GM23338 (cell line): Measurements from ENCODE around the gene MOV10. TPM values are rescaled to one million over a fixed set of nuclear protein-coding genes. Genes with fewer than 3 reads are reported as not detected.

Experiments
- ATAC-seq: fragments of 200-7000 bp; cut with Tn5 transposase; 3 replicates; pipeline ENCODE4 v1.9.1; 2020
- DNase-seq: peaks from one replicate; pipeline ENCODE4 v3.0.0-alpha.2; 2015; ENCODE audit warnings: low spot score
- H2AFZ ChIP-seq: fragments of 200-600 bp; sonication (generic); 2 replicates; pipeline ENCODE4 v1.8.0; 2016; ENCODE audit warnings: antibody characterized with exemption, mild to moderate bottlenecking, moderate library complexity
- H3F3A ChIP-seq: fragments of 200-600 bp; sonication (generic); replicated peaks from 2 replicates; pipeline ENCODE4 v1.8.0; 2017; ENCODE audit warnings: antibody characterized with exemption, mixed run types, low read depth
- H3K27ac ChIP-seq: fragments of 200-600 bp; sonication (generic); 2 replicates; pipeline ENCODE4 v1.6.1; 2016; ENCODE audit warnings: low read depth
- H3K27me3 ChIP-seq: fragments of 200-600 bp; sonication (generic); 2 replicates; pipeline ENCODE4 v1.8.0; 2016; ENCODE audit warnings: mild to moderate bottlenecking, mixed run types, moderate library complexity; ENCODE audit not compliant: insufficient read depth
- H3K36me3 ChIP-seq: fragments of 200-600 bp; sonication (generic); 2 replicates; pipeline ENCODE4 v1.8.0; 2016; ENCODE audit warnings: mild to moderate bottlenecking; ENCODE audit not compliant: insufficient read depth
- H3K4me1 ChIP-seq: fragments of 200-600 bp; sonication (generic); 2 replicates; pipeline ENCODE4 v1.8.0; 2016; ENCODE audit warnings: mild to moderate bottlenecking, moderate library complexity; ENCODE audit not compliant: insufficient read depth
- H3K4me2 ChIP-seq: fragments of 200-600 bp; sonication (generic); 2 replicates; pipeline ENCODE4 v1.7.1; 2017; ENCODE audit warnings: mixed run types
- H3K4me3 ChIP-seq: fragments of 200-600 bp; sonication (generic); 2 replicates; pipeline ENCODE4 v1.6.1; 2016; ENCODE audit warnings: mixed run types
- H3K79me2 ChIP-seq: fragments of 200-600 bp; sonication (generic); replicated peaks from 2 replicates; pipeline ENCODE4 v1.8.0; 2017; ENCODE audit warnings: mild to moderate bottlenecking; ENCODE audit not compliant: insufficient read depth
- H3K9me2 ChIP-seq: fragments of 200-600 bp; sonication (generic); 2 replicates; pipeline ENCODE4 v1.8.0; 2017; ENCODE audit not compliant: insufficient read depth
- H4K20me1 ChIP-seq: fragments of 200-600 bp; sonication (generic); replicated peaks from 2 replicates; pipeline ENCODE4 v1.8.0; 2017; ENCODE audit warnings: mild to moderate bottlenecking; ENCODE audit not compliant: insufficient read depth
- H3K27ac Mint-ChIP-seq: 2 replicates; pipeline ENCODE4 v1.8.0; 2020; ENCODE audit warnings: inconsistent platforms, mild to moderate bottlenecking, moderate library complexity, mixed read lengths
- H3K27me3 Mint-ChIP-seq: 3 replicates; pipeline ENCODE4 v1.8.0; 2022; ENCODE audit warnings: low read depth, mild to moderate bottlenecking, moderate library complexity, mixed read lengths, inconsistent platforms; ENCODE audit not compliant: insufficient read depth, poor library complexity
- H3K36me3 Mint-ChIP-seq: 3 replicates; pipeline ENCODE4 v1.8.0; 2021; ENCODE audit warnings: low read depth, mild to moderate bottlenecking, inconsistent platforms, moderate library complexity, mixed read lengths
- H3K4me1 Mint-ChIP-seq: 3 replicates; pipeline ENCODE4 v1.8.0; 2020; ENCODE audit warnings: mild to moderate bottlenecking, inconsistent platforms, mixed read lengths
- H3K4me3 Mint-ChIP-seq: 3 replicates; pipeline ENCODE4 v1.8.0; 2021; ENCODE audit warnings: moderate library complexity, mild to moderate bottlenecking, inconsistent platforms, mixed read lengths
- H3K9me3 Mint-ChIP-seq: 3 replicates; pipeline ENCODE4 v1.8.0; 2020; ENCODE audit warnings: moderate library complexity, mild to moderate bottlenecking, inconsistent platforms, mixed read lengths
- CREB1 ChIP-seq: fragments of 250-450 bp; sonication (Bioruptor Pico); IDR thresholded peaks from 2 replicates; pipeline ENCODE4 v1.5.0; 2020; ENCODE audit warnings: low read depth, mild to moderate bottlenecking, moderate library complexity
- CTCF ChIP-seq, 2 experiments: fragments of 200-600 bp in 1 of 2; sonication (generic) in 1 of 2; conservative IDR thresholded peaks; 2 replicates each; pipeline versions ENCODE4 v1.5.1 to v1.6.1; 2016 to 2017; ENCODE audit warnings: antibody characterized with exemption in 2 of 2, low read depth in 2 of 2, mild to moderate bottlenecking in 2 of 2, moderate library complexity in 1 of 2
- ETS1 ChIP-seq: IDR thresholded peaks from 2 replicates; pipeline ENCODE4 v1.6.1; 2016; ENCODE audit warnings: antibody characterized with exemption
- EZH2 ChIP-seq: fragments of 200-600 bp; sonication (generic); IDR thresholded peaks from one replicate; pipeline ENCODE4 v1.8.0; 2017; ENCODE audit warnings: antibody characterized with exemption, mild to moderate bottlenecking, low read depth; ENCODE audit not compliant: unreplicated experiment
- EZH2phosphoT487 ChIP-seq: fragments of 200-600 bp; sonication (generic); IDR thresholded peaks from one replicate; pipeline ENCODE4 v1.8.1; 2018; ENCODE audit warnings: antibody characterized with exemption; ENCODE audit not compliant: unreplicated experiment
- JUNB ChIP-seq: IDR thresholded peaks from one replicate; pipeline ENCODE4 v1.6.1; 2016; ENCODE audit warnings: antibody characterized with exemption; ENCODE audit not compliant: unreplicated experiment
- NANOG ChIP-seq: IDR thresholded peaks from 2 replicates; pipeline ENCODE4 v1.6.1; 2016; ENCODE audit warnings: antibody characterized with exemption, borderline replicate concordance
- POLR2AphosphoS5 ChIP-seq: IDR thresholded peaks from 2 replicates; pipeline ENCODE4 v1.6.1; 2016; ENCODE audit warnings: antibody characterized with exemption, low read depth
- STAT1 ChIP-seq: IDR thresholded peaks from one replicate; pipeline ENCODE4 v1.6.1; 2016; ENCODE audit warnings: antibody characterized with exemption; ENCODE audit not compliant: unreplicated experiment
- ZNF114 ChIP-seq: fragments of 250-450 bp; sonication (Bioruptor Pico); IDR thresholded peaks from 2 replicates; pipeline ENCODE4 v1.5.0; 2020; ENCODE audit warnings: mild to moderate bottlenecking, moderate library complexity
- ZNF331 ChIP-seq: fragments of 250-450 bp; sonication (Bioruptor Pico); IDR thresholded peaks from 2 replicates; pipeline ENCODE4 v1.5.0; 2020; ENCODE audit warnings: low read depth, mild to moderate bottlenecking, moderate library complexity
- ZNF462 ChIP-seq: fragments of 250-450 bp; sonication (Bioruptor Pico); IDR thresholded peaks from 2 replicates; pipeline ENCODE4 v1.5.0; 2020; ENCODE audit warnings: mild to moderate bottlenecking, moderate library complexity
- polyA plus RNA-seq: library from polyadenylated mRNA; unstranded; fragments of >200 nt; fragmentation: Nextera tagmentation; extraction: Ambion mirVana; gene quantifications from 2 replicates; pipeline ENCODE4 v1.2.1, GENCODE V29; 2016
- total RNA-seq: library from RNA; depleted of rRNA; stranded (reverse); fragments of >200 nt; shearing (Covaris generic); gene quantifications from 2 replicates; pipeline ENCODE4 v1.2.3, GENCODE V29; 2014

Gene MOV10
- total and polyA plus RNA-seq, 2 experiments from 2014 or later: 53.6 to 77.6 TPM

GRCh38 chr1:112708489-112708888 is 34.0 kb downstream of the MOV10 start (continued):
- TF ChIP-seq CREB1 (CRISPR knock-in tag): no peak
- no peak for TF ChIP-seq CTCF (conservative IDR thresholded peaks at IDR 0.05; ENCODE audit: low read depth in 2 of 2)
- no peak for TF ChIP-seq STAT1
- TF ChIP-seq ZNF331 (CRISPR knock-in tag): no peak

GRCh38 chr1:112710159-112710558 is 35.7 kb downstream of the MOV10 start:
- Mint-ChIP-seq H3K9me3 (no peaks in the 10 kb centered on the region; the same call in 2 of the 3 replicates), H3K27ac (no peak overlapping the region), H3K36me3 (peaks cover 12% of the 10 kb centered on the region; the same call in 2 of the 3 replicates), H3K4me3 (no peak overlapping the region), H3K4me1 (peaks cover 54% of the 10 kb centered on the region), H3K27me3 (peaks cover 40% of the 10 kb centered on the region)
- ATAC-seq (no peak), DNase-seq (no peak)
- peaks cover 36% of the 10 kb centered on the region for H3K27me3 ChIP-seq
- no peak overlapping the region for H3K4me2 ChIP-seq
- H3F3A ChIP-seq: peaks cover 15% of the 10 kb centered on the region
- no peak overlapping the region for H3K4me3 ChIP-seq
- no peak overlapping the region for H2AFZ ChIP-seq
- H3K36me3 ChIP-seq: no peaks in the 10 kb centered on the region; the same call in 1 of the 2 replicates
- no peaks in the 10 kb centered on the region for H3K9me2 ChIP-seq
- no peak overlapping the region for H3K27ac ChIP-seq
- H3K79me2 ChIP-seq: no peaks in the 10 kb centered on the region
- no peaks in the 10 kb centered on the region; the same call in 1 of the 2 replicates for H4K20me1 ChIP-seq
- H3K4me1 ChIP-seq: peaks cover 44% of the 10 kb centered on the region
- TF ChIP-seq EZH2phosphoT487 (no peak), EZH2 (no peak), ZNF462 (CRISPR knock-in tag) (no peak), NANOG (no peak), POLR2AphosphoS5 (no peak), ZNF114 (CRISPR knock-in tag) (no peak), ZNF331 (CRISPR knock-in tag) (no peak), CREB1 (CRISPR knock-in tag) (no peak), ETS1 (no peak), CTCF (conservative IDR thresholded peaks at IDR 0.05; ENCODE audit: low read depth in 2 of 2) (no peak), STAT1 (no peak), JUNB (no peak)
